Left kidney (tissue), 8 donors: ENCODE measurements around the gene AFF2. TPM values are rescaled to one million over a fixed set of nuclear protein-coding genes. Genes with fewer than 3 reads are reported as not detected.

Experiments
- DNase-seq: peaks from one replicate; pipeline ENCODE4 v3.0.0-alpha.2; 2013
- long read RNA-seq, 8 donors: transcript quantifications; one replicate each; lab custom pipeline, GENCODE V29; 2026
- polyA plus RNA-seq: library from polyadenylated mRNA; unstranded; fragments of 120-200 nt; gene quantifications from one replicate; pipeline ENCODE4 v1.2.1, GENCODE V29; 2013; ENCODE audit not compliant: insufficient read length

AFF2 gene
- 6.5 TPM for polyA plus RNA-seq
- long read RNA-seq, donor 1: 0 reads
- long read RNA-seq, donor 2: 0 reads
- long read RNA-seq, donor 3: 0 reads
- long read RNA-seq, donor 4: 0 reads
- long read RNA-seq, donor 5: 0 reads
- long read RNA-seq, donor 6: 0 reads
- long read RNA-seq, donor 7: 0 reads
- long read RNA-seq, donor 8: 0 reads

DNA sequence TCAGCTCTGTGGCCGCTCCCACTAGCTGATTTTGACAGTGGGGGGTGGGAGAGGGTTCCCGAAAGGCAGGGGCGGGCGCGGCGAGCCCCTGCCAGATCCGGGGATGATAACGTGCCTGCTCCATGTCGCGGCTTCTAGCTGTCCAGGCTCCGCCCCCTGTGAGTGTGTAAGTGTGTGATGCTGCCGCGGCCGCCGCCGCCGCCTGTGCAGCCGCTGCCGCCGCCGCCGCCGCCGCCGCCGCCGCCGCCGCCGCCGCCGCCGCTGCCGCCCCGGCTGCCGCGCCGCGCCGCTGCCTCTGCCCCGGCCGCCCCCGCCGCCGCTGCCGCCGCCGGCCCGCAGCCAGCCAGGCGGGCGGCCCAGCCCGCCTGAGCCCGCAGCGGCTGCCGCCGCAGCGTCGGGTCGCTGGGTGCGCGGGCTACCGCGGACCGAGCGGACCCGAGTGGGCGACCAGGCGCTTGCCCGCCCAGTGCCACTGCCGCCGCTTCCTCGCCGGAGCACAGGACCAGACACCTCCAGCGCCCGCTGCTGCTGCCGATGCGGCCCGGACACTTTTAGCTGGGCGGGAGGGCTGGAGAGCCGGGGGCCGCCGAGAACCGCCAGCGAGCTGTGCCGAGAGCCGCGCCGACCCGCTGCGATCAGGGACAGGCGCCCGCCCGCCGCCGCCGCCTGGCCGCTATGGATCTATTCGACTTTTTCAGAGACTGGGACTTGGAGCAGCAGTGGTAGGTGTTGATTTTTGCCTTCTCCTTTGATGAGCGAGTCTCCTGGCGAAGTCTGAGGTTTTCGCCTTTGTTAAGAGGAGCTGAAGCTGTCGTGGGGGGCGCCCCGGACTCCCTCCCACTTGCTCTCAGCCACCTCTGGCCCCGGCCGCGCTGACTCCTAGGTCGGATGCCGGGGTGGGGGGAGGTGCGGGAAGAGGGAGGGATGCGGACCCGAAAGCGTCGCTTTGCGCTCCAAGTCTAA lies at the start of gene AFF2:
Gene AFF2 (plus strand): TSS at position 195 of the 963 bp plus-strand sequence. CDS start 481 bp downstream, at position 676.
- DNase-seq: no peak

DNA sequence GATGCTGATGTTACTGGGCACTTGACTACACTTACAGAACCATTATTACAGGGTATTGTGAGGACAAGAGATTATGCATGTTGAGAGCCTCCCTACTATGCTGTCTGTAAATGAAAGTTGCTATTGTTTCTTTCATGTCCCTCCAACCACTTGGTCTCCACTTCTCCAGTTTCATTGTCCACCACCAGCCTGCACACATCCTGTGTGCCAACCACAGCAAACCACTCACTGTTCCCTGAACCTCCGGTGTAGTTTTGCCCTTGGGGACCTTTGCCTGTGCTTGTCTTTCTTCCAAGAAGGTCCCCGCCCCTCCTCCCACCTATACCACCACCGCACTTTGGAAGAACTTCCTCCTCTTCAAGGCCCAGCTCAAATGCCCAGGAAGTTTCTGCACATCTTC lies 43.1 kb upstream of the AFF2 start:
- DNase-seq: no peak

DNA sequence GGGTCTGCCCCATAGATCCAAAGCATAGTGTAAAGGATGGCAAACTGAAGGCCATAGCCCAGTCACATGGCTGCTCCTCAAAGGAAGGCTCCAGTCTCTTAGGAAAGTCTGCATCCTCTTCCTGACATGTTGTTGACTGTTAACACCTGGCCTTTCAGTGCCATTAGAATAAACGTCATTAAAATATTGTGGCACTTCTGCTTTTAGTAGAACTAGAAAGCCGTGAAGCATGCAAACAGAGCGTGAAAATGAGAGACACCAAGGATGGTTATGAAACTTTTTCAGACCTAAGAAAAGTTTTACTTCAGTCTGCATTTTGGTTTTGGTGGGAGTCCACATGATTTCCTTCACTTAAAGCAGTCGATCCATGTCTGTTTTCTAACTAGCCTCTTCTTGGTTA lies 41.1 kb upstream of the AFF2 start:
- DNase-seq: no peak

DNA sequence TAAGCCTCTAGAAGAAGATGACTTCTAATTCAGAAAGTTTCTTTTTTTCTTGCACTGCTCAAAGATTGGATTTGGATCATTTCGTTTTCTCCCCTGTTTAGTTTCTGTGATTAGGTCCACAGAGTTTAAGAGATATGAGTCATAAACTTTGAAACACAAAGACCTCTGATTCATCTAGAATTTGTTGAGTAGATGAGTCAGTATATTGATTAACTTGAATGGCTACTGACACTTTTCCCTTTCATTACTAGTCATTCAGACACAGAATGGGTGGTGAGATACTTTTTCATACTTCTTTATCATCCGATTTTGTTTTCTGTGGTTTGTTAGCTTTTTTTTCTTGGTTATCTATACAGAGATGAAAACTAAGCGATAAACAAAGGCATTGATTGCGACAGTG lies 34.1 kb upstream of the AFF2 start:
- no peak for DNase-seq

DNA sequence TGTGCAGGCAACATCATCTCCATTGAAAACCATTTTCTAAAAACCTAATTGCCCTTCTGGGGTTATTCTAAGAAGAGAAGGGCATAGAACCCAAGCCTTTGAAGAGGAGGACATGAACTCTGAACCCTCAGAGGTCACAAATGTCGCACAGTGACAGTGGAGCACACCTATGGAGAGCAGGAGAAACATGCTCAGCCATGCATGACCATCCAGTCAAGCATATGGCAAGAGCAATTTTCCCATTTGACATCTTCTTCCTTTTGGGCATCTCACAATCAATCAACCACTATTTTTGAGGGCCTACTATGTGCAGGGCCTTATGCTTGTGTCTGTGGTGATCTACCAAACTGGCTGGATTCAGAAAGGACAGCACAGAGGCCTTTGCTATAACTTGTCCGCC lies 30.1 kb upstream of the AFF2 start:
- no peak for DNase-seq

DNA sequence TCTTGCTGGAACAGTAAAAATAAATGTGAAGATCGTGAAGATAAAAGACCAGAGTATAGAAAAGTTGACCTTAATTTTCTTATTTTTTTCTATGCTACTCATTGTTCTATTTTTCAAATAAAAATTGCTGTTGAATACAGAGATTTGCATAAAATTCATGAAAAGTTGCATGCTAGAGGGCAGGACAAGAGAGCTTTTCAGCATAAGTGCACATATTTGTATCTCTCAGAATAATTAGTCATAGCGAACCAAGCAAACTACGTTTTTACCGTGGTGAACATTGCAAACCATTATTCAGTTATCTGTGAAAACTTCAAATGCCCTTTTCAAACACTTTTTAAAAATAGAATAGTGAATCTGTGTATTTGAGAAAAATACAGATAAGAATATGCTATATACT lies 26.4 kb upstream of the AFF2 start:
- no peak for DNase-seq

DNA sequence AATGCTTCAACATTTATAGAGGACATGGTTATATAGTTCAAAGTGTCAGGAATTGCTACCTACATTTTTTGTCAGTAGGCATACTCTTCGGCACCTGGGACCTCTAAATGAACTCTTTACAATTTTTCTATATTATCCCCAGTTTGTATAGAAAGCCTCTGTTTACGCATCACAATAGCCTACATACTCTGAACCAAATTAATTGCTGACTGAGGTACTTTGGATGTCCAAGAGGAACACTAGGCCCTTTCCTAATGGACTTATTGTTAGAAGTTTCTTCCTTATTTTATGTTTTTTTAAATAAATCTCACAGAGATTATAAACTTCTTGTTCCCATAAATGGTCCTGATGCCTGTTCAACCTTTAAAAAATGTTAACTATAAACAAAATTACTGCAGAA lies 8.4 kb upstream of the AFF2 start:
- no peak for DNase-seq

DNA sequence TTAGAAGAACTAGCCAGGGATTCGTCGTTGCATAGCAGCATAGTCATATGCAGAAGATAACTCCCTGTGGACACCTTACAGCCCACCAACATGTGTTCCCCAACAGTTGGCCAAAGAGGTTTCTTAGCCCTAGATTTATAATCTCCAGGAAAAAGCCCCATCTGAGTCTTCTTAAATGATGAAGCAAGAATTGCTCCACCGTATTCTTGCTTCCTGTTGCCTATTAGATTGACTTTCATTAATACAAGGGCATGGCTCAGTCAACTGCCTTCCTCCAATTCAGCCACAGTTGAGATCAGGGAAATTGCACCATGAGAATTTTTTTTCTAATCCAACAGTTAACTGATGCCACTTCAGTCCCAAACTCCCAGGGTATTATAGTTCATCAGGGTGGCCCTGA lies 5.2 kb upstream of the AFF2 start:
- no peak for DNase-seq

DNA sequence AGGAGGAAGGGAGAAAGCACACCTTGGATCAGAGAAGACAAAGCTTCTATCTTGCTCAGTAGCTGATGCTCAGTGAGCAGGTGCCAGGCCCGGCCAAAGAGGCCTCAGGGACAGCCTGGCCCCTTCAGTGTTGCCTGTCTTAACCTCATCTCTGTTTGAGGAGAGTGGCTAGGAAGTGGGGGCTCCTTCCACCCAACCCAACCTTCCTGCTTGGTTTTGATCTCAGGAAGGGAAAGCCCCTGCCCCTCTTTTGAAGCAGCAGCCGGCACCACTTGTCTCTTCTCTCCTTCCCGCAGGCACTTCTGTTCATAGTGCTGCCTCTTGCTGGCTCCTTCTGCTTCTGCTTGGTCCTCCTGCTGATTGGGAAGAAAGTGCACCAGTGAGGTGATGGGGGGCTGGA lies 2.4 kb upstream of the AFF2 start:
- DNase-seq: no peak

DNA sequence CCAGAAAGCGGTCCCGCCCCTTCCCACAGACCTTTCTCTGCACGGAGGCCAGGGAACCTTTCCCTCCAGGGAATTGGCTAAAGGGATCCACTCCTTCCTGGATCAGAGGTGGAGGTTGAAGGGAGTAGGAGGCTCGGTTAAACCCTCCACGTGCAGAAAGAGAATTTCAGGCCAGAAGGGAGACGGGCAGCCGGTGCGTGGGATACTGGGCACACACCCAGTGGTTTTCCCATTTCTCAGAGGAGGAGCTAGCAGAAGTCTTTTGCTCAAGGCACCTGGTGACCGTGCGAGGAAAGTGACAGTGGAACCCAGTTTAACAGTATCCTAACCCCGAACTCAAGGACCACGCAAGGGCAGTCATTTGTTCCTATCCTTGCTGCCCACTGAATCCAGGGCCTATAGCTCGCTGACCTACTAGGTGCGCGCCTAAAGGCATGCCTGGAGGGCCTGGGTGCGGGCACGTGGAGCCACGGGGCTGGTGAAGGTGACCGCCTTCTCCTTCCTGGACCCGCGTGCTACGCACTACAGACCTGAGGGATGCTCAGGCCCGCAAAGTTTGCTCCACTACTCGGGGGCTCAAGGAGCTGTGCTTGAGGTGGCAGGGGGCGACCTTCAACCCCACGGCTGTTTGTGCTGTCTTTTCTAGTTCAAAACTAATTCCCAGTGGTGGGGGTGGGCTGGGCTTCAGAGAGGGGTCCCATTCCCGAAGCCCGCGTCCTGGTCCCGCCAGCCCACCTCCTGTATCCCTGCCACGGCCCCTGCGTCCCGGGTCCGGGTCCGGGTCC lies 587 bp upstream of the AFF2 start:
- DNase-seq: no peak

DNA sequence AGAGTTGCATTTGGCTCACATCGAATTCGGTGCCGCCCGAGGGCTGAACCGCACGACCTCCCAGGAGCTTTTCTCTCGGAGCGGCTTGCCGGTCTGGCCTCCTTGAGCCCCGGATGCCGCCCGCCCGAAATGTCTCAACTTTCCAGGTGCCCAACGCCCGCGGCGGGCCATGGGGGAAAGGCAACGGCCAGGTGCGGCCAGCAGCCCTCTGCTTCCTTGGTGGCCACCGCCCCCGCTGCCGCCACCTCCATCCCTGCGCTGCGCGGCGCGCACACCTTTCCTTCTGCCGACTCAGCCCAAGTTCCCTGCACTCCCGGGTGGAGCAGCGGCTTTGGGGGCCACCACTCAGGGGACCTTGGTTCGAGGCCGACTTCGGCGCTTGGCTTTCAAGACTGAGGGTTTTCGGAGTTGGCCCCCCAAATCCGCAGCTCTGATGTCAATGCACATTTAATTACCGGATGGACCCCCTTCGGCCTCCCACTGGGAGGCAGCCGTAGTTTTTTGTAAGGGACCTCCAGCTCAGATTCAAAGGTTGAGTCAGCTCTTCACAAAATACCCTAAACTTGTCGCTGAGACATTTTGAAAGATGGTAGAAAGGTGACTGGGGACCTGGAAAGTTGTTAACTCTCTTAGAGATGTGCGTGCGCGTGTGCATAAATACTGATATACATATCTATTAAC lies 1.1 kb downstream of the AFF2 start:
- DNase-seq: no peak

DNA sequence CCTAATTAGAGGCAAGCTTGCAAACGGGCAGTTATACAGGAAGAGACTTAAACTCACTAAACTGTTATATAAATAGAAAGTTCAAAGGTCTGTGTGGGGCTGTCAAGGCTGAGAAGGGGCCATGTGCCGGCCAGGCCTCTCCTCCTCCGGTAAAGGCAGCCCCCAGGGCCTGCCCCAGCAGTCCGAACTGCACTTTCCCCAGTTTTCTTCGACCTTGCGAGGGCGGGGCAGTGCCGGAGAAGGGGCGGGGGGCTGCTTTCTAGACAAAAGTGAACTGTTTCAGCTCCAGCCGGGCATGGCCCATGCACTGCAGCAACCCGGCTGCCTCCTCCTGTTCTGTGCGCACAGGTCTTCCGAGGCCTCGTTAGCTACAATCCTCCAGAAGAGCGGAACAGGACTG lies 4.1 kb downstream of the AFF2 start:
- DNase-seq: no peak

DNA sequence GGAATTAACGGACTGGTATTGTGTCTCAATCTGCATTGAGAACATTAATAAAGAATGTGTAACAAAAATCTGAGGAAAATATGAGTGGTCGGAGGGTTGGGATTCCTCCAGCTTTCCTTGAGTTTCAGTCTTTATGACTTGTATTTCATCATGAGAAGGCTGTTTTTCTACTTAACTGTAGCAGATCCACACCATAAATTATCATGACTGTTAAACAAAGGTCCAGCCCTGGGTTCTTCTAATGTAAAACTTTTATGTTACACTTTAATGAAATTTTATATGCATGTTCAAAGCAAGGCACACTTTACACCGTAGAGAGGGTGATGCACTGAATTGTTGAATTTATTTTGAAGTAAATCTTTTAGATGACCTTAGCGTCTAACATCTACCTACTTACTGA lies 7.0 kb downstream of the AFF2 start:
- no peak for DNase-seq

DNA sequence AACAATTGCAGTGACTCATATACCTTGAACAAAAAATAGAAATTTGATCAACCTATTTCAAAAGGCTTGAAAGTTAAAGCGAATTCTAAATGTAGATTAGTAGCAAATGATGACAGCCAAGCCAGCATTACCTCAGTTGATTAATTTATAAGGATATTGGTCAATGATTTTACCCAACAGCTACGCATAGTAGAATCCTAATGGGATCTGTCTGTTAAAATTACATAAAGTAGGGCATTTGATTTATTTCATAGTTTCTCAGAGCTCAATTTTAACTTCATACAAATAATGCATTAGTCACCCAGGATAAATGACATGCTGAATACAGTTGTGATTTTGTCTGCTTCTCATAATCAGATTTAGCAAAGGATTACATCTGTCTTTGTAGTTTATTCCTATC lies 12.0 kb downstream of the AFF2 start:
- DNase-seq: no peak

DNA sequence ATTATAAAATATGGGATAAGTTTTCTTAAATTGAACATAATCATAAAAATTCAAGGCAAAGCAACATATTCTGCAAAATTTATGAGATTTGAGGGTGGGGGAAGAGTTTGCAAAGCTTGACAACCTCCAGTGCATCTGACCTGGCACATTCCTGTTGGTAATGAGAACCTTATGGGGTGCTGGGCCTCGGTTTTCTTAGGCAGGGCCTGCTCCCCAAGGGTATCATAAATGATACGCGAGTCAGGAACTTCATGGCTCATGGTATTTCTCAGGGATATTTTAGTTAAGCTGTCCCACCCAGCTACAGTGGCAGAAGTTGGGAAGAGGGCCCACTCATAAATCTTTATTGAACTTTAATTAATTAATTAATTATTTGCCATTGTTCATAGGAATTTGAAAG lies 13.2 kb downstream of the AFF2 start:
- no peak for DNase-seq

DNA sequence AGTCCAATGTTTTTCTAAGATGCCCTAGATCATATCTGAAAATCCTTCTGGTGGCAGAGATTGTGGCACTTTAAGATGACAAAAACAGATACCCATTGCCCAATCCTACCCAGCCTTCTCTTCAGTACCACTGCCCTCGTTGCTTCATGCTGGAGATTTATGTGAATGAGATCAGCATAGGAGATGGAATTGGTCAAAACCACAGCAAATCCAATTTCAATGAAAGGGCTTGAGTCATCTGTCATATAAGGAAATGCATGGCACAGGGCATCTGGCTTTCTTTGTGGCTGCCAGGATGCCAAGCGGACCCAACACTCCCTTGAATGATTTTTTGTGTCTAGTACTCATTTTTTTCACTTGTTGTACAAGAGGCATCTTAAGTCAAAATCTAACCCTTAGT lies 16.8 kb downstream of the AFF2 start:
- no peak for DNase-seq

DNA sequence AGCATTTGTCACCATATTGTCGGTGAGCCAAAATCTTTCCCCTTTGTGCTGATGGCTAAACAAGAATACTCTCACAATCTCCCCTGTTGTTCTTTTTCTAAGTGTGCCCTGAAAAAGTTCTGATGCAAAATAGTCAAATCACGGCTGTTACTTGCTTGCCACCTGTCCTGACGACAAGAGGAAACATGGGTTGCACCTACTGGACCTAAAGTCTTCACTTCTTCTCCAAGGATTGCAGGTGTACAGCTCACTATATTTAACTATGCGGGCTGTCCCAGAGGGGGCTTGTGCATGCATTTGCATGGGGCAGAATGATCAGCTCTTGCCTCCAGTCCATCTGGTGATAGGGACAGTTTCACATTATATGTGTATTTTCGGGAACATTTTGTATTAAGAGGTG lies 21.6 kb downstream of the AFF2 start:
- DNase-seq: no peak

DNA sequence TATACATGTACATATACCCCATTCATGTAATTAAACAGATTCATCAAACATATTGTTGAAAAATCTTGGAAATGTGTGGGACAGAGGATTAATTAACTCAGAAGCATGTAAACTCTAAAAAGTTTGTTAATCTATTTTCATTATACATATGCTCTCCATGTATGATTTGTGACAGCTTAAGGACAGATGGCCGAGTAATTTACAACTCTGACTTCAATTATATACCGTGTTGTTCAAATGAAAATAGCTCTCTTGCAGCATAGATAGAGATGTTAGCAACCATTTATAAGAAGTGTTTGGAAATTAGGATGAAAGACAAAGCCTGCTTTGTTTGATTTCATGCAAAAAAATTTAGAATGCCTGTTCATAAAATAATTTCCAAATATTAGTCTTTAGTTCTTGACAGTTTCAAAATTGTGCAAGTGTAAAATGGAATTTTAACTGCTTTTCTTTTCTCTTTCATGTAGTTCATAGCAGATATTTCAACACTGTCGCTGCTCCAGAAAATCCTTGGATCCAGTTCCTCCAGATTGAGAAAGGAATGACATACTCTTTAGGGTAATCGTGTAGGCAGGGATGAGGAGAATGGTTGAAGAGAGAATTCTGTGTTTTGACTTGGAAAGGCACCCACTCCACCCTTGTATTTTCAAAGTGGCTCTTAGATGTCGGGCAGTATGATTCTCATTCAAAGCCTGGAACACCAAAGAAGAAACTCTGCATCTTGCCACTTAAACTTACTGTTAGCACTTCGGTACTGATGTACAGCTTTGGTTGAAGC lies 23.1 kb downstream of the AFF2 start:
- no peak for DNase-seq

DNA sequence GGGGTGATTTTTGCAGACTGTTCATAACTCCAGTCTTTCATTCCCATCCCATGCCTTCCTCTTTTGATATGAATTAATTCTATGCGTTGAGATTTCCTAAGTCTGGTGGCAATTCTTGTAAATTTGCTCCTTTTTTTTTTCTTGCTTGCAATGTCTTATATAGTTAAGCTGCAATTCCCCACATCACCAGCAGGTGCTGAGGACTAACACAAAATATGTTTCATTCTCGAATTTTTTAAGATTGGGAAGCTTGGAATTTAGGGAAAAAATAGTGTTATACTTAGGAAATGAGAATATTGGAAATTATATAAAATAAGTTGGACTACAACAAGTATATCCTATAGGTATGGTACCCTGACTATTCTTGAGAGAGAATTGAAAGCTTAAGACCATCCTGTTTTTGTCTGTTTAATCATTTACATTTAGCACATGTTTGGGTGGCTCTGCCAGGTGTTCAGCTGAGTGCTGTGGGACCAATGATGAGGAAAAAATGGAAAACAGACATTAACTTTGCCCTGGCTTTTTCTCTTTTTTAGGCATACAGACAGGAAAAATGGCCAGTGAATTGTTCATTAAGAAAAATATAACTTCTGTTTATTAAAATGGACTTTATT lies 30.2 kb downstream of the AFF2 start:
- no peak for DNase-seq

DNA sequence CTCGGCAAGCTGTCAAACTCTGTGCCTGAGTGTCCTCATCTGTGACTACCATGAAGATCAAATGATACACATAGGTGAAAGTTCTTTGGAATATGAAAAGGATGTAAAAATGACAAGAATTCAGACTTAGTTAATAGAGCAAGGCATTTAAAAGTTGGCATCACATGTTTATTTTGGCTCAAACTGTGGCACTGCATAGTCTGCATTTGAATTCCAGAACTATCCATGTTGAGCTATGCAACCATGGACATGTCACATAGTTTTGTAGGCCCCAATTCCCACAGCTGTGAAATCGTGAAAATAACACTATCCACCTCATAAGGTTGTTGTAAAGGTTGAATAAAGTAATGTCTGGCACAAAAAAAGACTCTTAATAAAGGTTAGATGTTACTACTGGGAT lies 33.9 kb downstream of the AFF2 start:
- DNase-seq: no peak

DNA sequence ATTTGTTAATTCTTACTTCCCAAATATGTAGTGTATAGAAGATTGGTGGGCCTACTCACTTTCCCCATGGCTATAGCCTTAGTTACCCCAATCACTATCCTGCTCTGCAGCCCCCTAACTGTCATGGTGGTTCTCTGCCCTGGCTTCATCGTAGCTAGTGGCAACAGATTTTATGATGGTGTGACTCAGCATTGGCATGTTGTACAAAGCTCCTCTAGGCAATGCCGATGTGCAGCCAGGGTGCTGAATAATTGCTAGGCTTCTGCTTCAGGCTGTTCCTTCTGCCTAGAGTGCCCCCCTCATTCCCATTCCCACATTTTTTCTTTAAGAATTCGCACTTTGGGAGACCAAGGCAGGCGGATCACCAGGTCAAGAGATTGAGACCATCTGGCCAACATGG lies 35.2 kb downstream of the AFF2 start:
- no peak for DNase-seq
